HL-60 (cell line): ENCODE results near the gene IPO13.

ENCODE experiments used
- DNase-seq, 2 experiments: peaks; one replicate each; pipeline ENCODE4 v3.0.0-alpha.2; 2010 to 2020; ENCODE audit warnings: low read depth in 1 of 2, low spot score in 1 of 2
- H3K27ac ChIP-seq: fragments of 250-450 bp; sonication (Bioruptor Pico); replicated peaks from 2 replicates; pipeline ENCODE4 v1.5.1; 2020; ENCODE audit warnings: mild to moderate bottlenecking, moderate library complexity
- H3K27me3 ChIP-seq: fragments of 250-450 bp; sonication (Bioruptor Pico); 2 replicates; pipeline ENCODE4 v1.5.1; 2021; ENCODE audit warnings: mild to moderate bottlenecking, moderate library complexity; ENCODE audit not compliant: insufficient read depth, poor library complexity, severe bottlenecking
- H3K4me3 ChIP-seq: replicated peaks from 2 replicates; pipeline ENCODE4 v1.5.1; 2011; ENCODE audit warnings: mild to moderate bottlenecking, control low read depth, low read length; ENCODE audit not compliant: insufficient read depth
- GABPA ChIP-seq: IDR thresholded peaks from 2 replicates; pipeline ENCODE4 v1.6.1; 2012; ENCODE audit warnings: low read depth
- POLR2AphosphoS5 ChIP-seq: IDR thresholded peaks from 2 replicates; pipeline ENCODE4 v1.6.1; 2012; ENCODE audit warnings: low read depth
- SPI1 ChIP-seq: IDR thresholded peaks from 2 replicates; pipeline ENCODE4 v1.6.1; 2012; ENCODE audit warnings: low read depth, mild to moderate bottlenecking, borderline replicate concordance
- TF ChIP-seq, protein P1 (sequence below): IDR thresholded peaks from 2 replicates; pipeline ENCODE4 v1.6.1; 2012; ENCODE audit warnings: low read depth; ENCODE audit not compliant: insufficient replicate concordance
- TF ChIP-seq, protein P2 (sequence below): IDR thresholded peaks from one replicate; pipeline ENCODE4 v1.5.1; 2011; ENCODE audit warnings: low read length, control low read depth, inconsistent platforms; ENCODE audit not compliant: insufficient read depth

The IPO13 gene

DNA sequence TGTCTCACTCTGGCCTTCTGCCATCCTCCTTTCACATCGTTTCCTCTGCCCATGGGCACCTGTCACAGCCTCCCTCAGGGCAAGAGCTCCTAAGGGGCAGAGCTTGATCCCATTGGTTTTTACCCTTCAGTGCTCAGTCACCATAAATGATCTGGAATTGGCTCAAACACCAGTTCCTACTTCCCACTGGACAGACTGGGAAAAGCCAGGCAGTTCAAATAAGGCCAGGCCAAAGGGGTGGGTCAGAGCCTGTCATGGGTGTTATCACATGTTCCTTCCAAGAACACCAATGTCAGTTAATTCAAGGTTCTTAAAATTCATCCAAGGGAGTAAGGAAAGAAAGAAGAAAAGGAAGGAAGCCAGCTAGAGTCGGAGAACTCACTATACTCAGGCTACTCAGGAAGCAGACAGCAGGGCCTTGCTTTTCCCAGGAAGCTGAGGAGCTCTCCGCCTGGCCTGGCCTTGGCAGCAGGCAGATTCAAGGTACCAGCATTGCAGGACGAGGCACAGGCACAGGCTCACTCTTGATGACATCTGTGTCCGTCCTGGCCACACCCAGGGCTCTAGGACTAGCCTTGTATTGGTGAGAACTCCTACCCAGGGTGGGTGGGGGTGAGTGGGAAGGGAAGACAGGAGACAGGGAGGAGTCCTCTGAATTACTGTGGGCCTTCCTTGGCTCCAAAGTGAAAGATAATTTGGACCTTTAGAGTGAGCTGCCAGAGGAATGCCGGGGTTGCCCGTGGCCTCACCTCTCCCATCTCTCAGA lies 45.4 kb upstream of the IPO13 start:
- no peak for TF ChIP-seq POLR2AphosphoS5
- TF ChIP-seq, protein P1, sequence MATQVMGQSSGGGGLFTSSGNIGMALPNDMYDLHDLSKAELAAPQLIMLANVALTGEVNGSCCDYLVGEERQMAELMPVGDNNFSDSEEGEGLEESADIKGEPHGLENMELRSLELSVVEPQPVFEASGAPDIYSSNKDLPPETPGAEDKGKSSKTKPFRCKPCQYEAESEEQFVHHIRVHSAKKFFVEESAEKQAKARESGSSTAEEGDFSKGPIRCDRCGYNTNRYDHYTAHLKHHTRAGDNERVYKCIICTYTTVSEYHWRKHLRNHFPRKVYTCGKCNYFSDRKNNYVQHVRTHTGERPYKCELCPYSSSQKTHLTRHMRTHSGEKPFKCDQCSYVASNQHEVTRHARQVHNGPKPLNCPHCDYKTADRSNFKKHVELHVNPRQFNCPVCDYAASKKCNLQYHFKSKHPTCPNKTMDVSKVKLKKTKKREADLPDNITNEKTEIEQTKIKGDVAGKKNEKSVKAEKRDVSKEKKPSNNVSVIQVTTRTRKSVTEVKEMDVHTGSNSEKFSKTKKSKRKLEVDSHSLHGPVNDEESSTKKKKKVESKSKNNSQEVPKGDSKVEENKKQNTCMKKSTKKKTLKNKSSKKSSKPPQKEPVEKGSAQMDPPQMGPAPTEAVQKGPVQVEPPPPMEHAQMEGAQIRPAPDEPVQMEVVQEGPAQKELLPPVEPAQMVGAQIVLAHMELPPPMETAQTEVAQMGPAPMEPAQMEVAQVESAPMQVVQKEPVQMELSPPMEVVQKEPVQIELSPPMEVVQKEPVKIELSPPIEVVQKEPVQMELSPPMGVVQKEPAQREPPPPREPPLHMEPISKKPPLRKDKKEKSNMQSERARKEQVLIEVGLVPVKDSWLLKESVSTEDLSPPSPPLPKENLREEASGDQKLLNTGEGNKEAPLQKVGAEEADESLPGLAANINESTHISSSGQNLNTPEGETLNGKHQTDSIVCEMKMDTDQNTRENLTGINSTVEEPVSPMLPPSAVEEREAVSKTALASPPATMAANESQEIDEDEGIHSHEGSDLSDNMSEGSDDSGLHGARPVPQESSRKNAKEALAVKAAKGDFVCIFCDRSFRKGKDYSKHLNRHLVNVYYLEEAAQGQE: no peak
- Histone ChIP-seq H3K27ac (no peak overlapping the region), H3K27me3 (no peaks in the 10 kb centered on the region), H3K4me3 (no peak overlapping the region)
- DNase-seq: no peak

DNA sequence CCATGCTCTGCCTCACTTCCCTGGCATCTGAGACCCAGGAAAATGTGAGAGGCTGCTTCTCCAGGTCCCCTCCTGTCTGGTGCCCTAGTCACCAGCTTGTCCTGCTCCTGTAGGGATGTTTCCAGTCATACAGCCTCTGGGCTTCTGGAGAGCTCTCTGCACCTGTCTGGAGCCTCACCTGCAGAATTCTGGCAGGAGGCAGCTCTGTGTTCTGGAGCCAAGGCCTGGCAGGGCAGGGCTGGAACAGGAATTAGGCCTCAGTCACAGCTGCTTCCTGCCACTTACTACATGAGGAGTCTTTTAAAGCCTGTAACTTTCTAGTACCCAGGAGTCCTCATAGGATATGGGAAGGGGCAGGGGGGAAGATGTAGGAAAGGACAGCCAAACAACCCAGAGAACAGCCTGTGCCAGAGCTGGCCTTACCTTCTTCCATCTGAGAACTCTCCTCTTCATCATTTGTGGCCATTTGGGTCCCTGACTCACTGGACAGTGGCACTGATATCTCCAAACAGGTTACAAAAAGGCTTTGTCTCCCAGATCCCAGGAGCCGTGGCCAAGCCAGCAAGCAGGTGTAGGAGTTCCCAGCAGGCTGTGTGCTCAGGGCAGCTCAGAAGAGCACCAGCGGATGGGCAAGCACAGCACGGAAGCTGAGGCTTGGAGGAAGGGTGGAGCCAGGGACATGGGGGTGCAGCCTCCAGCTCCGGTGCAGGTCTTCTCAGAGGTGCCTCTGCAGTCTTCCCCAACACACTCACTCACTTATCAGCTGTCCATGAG lies 44.5 kb upstream of the IPO13 start:
- TF ChIP-seq, protein P1: no peak
- Histone ChIP-seq H3K4me3 (no peak overlapping the region), H3K27ac (no peak overlapping the region), H3K27me3 (no peaks in the 10 kb centered on the region)
- DNase-seq: no peak

DNA sequence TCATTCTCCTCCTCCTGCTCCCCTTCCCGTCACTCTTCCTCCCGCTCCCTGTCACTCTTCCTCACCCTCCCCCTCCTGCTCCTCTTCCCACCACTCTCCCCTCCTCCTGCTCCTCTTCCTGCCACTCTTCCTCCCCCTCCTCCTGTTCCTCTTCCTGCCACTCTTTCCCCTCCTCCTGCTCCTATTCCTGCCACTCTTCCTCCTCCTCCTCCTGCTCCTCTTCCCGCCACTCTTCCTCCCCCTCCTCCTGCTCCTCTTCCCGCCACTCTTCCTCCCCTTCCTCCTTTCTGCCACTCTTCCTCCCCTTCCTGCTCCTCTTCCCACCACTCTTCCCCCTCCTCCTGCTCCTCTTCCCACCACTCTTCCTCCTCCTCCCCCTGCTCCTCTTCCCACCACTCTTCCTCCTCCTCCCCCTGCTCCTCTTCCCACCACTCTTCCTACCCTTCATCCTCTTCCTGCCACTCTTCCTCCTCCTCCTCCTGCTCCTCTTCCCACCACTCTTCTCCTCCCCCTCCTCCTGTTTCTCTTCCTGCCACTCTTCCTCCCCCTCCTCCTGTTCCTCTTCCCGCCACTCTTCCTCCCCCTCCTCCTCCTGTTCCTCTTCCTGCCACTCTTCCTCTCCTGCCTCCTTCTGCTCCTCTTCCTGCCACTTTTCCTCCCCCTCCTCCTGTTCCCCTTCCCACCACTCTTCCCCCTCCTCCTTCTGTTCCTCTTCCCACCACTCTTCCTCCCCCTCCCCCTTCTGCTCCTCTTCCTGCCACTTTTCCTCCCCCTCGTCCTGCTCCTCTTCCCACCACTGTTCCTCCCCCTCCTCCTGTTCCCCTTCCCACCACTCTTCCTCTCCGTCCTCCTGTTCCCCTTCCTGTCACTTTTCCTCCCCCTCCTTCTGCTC lies 41.8 kb upstream of the IPO13 start:
- Histone ChIP-seq H3K27ac (no peak overlapping the region), H3K4me3 (no peak overlapping the region), H3K27me3 (no peaks in the 10 kb centered on the region)
- peak in 1 of 2 experiments; percentile 57 for DNase-seq
- TF ChIP-seq SPI1: no peak
- no peak for TF ChIP-seq POLR2AphosphoS5
- no peak for TF ChIP-seq GABPA
- TF ChIP-seq, protein P1: no peak
- TF ChIP-seq, protein P2, sequence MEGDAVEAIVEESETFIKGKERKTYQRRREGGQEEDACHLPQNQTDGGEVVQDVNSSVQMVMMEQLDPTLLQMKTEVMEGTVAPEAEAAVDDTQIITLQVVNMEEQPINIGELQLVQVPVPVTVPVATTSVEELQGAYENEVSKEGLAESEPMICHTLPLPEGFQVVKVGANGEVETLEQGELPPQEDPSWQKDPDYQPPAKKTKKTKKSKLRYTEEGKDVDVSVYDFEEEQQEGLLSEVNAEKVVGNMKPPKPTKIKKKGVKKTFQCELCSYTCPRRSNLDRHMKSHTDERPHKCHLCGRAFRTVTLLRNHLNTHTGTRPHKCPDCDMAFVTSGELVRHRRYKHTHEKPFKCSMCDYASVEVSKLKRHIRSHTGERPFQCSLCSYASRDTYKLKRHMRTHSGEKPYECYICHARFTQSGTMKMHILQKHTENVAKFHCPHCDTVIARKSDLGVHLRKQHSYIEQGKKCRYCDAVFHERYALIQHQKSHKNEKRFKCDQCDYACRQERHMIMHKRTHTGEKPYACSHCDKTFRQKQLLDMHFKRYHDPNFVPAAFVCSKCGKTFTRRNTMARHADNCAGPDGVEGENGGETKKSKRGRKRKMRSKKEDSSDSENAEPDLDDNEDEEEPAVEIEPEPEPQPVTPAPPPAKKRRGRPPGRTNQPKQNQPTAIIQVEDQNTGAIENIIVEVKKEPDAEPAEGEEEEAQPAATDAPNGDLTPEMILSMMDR: no peak
